GM19238 (cell line): ENCODE measurements around the gene PEMT.

Experiments
- DNase-seq: peaks from one replicate; pipeline ENCODE4 v3.0.0; 2011; ENCODE audit warnings: low spot score; ENCODE audit not compliant: insufficient read length

Gene PEMT

DNA sequence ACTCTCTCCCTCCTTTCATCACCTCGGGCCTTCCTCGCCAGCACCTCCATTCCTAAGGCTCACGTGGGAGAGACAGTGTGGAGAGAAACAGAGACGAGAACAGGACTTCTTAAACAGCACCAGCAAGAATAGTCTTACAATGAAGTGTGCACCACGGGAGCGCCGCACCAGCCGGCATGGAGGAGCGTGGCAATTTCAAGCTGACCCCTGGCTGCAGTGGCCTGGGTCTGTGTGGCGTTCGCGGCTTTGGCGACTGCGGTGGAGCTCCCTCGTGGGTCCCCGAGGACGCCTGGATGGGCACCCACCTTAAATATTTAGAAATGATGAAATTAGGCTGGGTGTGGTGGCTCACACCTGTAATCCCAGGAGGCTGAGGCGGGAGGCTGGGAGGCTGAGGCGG lies 135.3 kb downstream of the PEMT start:
- DNase-seq: no peak
